Endothelial cell of umbilical vein (primary cell): Measurements from ENCODE around the gene REEP2. TPM values are rescaled to one million over a fixed set of nuclear protein-coding genes. Genes with fewer than 3 reads are reported as not detected.

Source experiments
- BruUV-seq: library from RNA; stranded (reverse); fragments of 400-500 nt; replicated peaks from 2 replicates; lab custom pipeline; 2021; lab: Mats Ljungman, UMichigan
- CTCF ChIA-PET: fragments of 300-600, 350-600 bp; sonication (Branson Sonifier 250); formaldehyde crosslinking; loops from one replicate; lab custom pipeline; 2021; ENCODE audit warnings: antibody characterized with exemption, inconsistent platforms; lab: Charles Lee
- POLR2A ChIA-PET: fragments of 300-600, 350-600 bp; sonication (Branson Sonifier 250); formaldehyde crosslinking; loops from one replicate; lab custom pipeline; 2021; ENCODE audit warnings: antibody characterized with exemption, inconsistent platforms; lab: Charles Lee
- DNase-seq: peaks from one replicate; pipeline ENCODE4 v3.0.0-alpha.2; 2011; ENCODE audit warnings: low read depth, low spot score
- FAIRE-seq: peaks from 2 replicates; lab custom pipeline; 2011; peaks lifted over from hg19 to GRCh38; lab: Jason Lieb, UNC
- H2AFZ ChIP-seq: 2 replicates; pipeline ENCODE4 v1.6.0; 2012; ENCODE audit warnings: low read depth, low read length, control low read depth, inconsistent platforms
- H3K27ac ChIP-seq: 2 replicates; pipeline ENCODE4 v1.5.1; 2011; ENCODE audit warnings: low read depth, mild to moderate bottlenecking, control low read depth, low read length, moderate library complexity; ENCODE audit not compliant: insufficient read depth
- H3K27me3 ChIP-seq, 2 experiments: 2 replicates each; pipeline versions ENCODE4 v1.6.0 to v1.6.1; 2011; ENCODE audit warnings: low read length in 2 of 2, mixed read lengths in 1 of 2; ENCODE audit not compliant: control insufficient read depth in 2 of 2, insufficient read depth in 2 of 2
- H3K36me3 ChIP-seq, 2 experiments: 2 replicates in 1 of 2; 3 replicates in 1 of 2; pipeline ENCODE4 v1.5.1; 2011; ENCODE audit warnings: low read length in 2 of 2, mild to moderate bottlenecking in 1 of 2, moderate library complexity in 1 of 2; ENCODE audit not compliant: control insufficient read depth in 2 of 2, insufficient read depth in 2 of 2; ENCODE audit errors: extremely low read depth in 1 of 2
- H3K4me1 ChIP-seq: 3 replicates; pipeline ENCODE4 v1.5.1; 2011; ENCODE audit warnings: mild to moderate bottlenecking, low read length; ENCODE audit not compliant: control insufficient read depth, insufficient read depth; ENCODE audit errors: extremely low read depth
- H3K4me2 ChIP-seq: 2 replicates; pipeline ENCODE4 v1.6.1; 2011; ENCODE audit warnings: low read length, control low read depth, mixed read lengths; ENCODE audit not compliant: insufficient read depth
- H3K4me3 ChIP-seq, 3 experiments: fragments of 200-600 bp in 1 of 3; sonication (generic), shearing (Covaris generic) in 1 of 3; replicated peaks in 1 of 3; 2 replicates each; pipeline ENCODE4 v1.5.1; 2011 to 2016; ENCODE audit warnings: control low read depth in 3 of 3, low read length in 3 of 3, mild to moderate bottlenecking in 2 of 3, inconsistent platforms in 1 of 3, low read depth in 1 of 3, moderate library complexity in 1 of 3; ENCODE audit not compliant: insufficient read depth in 1 of 3
- H3K79me2 ChIP-seq: 2 replicates; pipeline ENCODE4 v1.6.0; 2012; ENCODE audit warnings: low read length, inconsistent platforms; ENCODE audit not compliant: control insufficient read depth, insufficient read depth
- H3K9ac ChIP-seq: replicated peaks from 2 replicates; pipeline ENCODE3; 2011; ENCODE audit warnings: low read length, control low read depth; ENCODE audit not compliant: insufficient read depth; ENCODE audit errors: extremely low read depth
- H3K9me1 ChIP-seq: replicated peaks from 3 replicates; pipeline ENCODE4 v1.6.0; 2011; ENCODE audit warnings: mild to moderate bottlenecking, low read length; ENCODE audit not compliant: control insufficient read depth, insufficient read depth; ENCODE audit errors: extremely low read depth
- H3K9me3 ChIP-seq: replicated peaks from 2 replicates; pipeline ENCODE4 v1.5.1; 2012; ENCODE audit warnings: low read length, inconsistent platforms; ENCODE audit not compliant: control insufficient read depth, insufficient read depth
- H4K20me1 ChIP-seq: replicated peaks from 2 replicates; pipeline ENCODE3; 2011; ENCODE audit warnings: mild to moderate bottlenecking, low read length; ENCODE audit not compliant: control insufficient read depth, insufficient read depth; ENCODE audit errors: extremely low read depth
- EZH2 ChIP-seq: IDR thresholded peaks from 2 replicates; pipeline ENCODE4 v1.6.1; 2012; ENCODE audit warnings: borderline replicate concordance, low read depth, mild to moderate bottlenecking, moderate library complexity, low read length, inconsistent platforms; ENCODE audit not compliant: severe bottlenecking
- FOS ChIP-seq: IDR thresholded peaks from 2 replicates; pipeline ENCODE4 v1.6.1; 2011; ENCODE audit warnings: mild to moderate bottlenecking, low read length, moderate library complexity, borderline replicate concordance; ENCODE audit not compliant: insufficient read depth
- GATA2 ChIP-seq: IDR thresholded peaks from 2 replicates; pipeline ENCODE4 v1.7.0; 2011; ENCODE audit warnings: low read depth, mild to moderate bottlenecking, moderate library complexity, mixed read lengths, low read length; ENCODE audit not compliant: insufficient read length, insufficient read depth
- POLR2AphosphoS5 ChIP-seq: IDR thresholded peaks from 2 replicates; pipeline ENCODE4 v1.6.1; 2012; ENCODE audit warnings: low read depth, mild to moderate bottlenecking, control low read depth, low read length, moderate library complexity; ENCODE audit not compliant: insufficient read depth
- dilution Hi-C: fragments of 300-500 bp; cut with MboI; formaldehyde crosslinking; loops from one replicate; pipeline ENCODE4 v1.15.0; 2019; ENCODE audit warnings: low sequenced_read_pairs; ENCODE audit not compliant: extremely low pct_ligation_motif_present
- intact Hi-C: fragments of 100-400 bp; cut with micrococcal nuclease; formaldehyde crosslinking; loops from one replicate; pipeline ENCODE4 v1.10.0; 2022
- polyA plus RNA-seq, 4 experiments: library from polyadenylated mRNA; depleted of rRNA in 3 of 4; stranded (reverse) in 3 of 4; unstranded in 1 of 4; fragments of >200 nt; gene quantifications; 2 replicates each; pipeline versions ENCODE4 v1.2.1 to v1.2.3, GENCODE V29; 2011 to 2012; ENCODE audit warnings: missing spikeins in 1 of 4
- total RNA-seq: library from RNA; stranded (reverse); gene quantifications from 2 replicates; pipeline ENCODE4 v1.2.3, GENCODE V29; 2021
- TF ChIP-seq, protein P1 (sequence below): IDR thresholded peaks from 2 replicates; pipeline ENCODE4 v1.6.1; 2011; ENCODE audit not compliant: insufficient read depth, insufficient read length

REEP2 gene
- total and polyA plus RNA-seq, 2 donors (not counting 3 experiments of a cell fraction or from before 2014, with no cell fraction given): 4.0 to 4.8 TPM

DNA sequence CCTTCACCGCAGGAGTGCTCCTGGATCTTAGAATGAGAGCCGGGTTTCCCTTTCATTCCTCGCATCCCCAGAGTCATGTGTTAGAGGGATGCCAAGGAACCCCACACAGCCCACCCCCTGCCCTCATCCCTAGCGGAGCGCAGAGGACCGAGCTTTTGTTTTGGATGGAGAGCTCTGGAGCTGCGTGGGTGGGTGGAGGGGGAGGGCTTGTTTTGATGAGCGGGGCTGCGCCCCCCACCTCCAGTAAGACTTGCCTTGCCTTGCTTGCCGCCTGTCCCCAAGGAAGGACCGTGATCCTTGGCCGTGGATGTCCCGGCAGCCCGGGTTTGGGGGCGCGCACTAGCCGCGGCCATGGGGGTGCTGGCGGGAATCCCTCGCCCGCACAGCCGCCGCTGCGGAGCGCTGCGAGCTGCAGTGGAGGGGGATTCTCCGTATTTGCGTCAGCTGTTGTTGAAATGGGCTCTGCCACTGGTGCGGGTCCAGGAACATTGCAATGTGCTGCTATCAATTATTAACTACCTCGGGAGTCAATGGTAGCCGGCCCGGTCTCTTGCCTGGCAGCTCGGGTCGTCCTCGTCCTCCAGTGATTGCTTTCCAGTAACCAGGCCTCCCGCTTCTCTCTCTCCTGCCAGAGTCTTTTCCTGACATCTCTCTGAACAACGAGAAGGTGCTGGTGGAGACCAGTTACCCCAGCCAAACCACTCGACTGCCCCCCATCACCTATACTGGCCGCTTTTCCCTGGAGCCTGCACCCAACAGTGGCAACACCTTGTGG is 27.5 kb downstream of the REEP2 start:
- Histone ChIP-seq H2AFZ (peak overlapping the region; percentile 28), H3K9me1 (no peaks in the 10 kb centered on the region), H3K79me2 (peaks cover 5% of the 10 kb centered on the region), H3K9ac (peak overlapping the region; percentile 0), H3K4me1 (peaks cover 16% of the 10 kb centered on the region), H3K4me3 (peak overlapping the region; percentile 62 to 84 (median 69)), H3K9me3 (no peaks in the 10 kb centered on the region), H3K4me2 (peak overlapping the region; percentile 77), H3K27ac (no peak overlapping the region), H3K27me3 (no peaks in the 10 kb centered on the region), H3K36me3 (peaks cover 0 to 3% of the 10 kb centered on the region in 2 experiments), H4K20me1 (no peaks in the 10 kb centered on the region)
- dilution Hi-C loops: no loop called here
- ChIA-PET POLR2A (interaction anchor here (0.7 to 1.3 kb wide), 2 partner anchors 38 to 77 kb away, joined by 3 to 5 read pairs; partner anchors contain the start of gene ETF1), CTCF (interaction anchor here (1.3 to 5.0 kb wide), 5 partner anchors 9 to 37 kb away, joined by 4 to 70 read pairs (median 18); no protein-coding TSS in a partner anchor)
- FAIRE-seq (peak; percentile 18), DNase-seq (peak; percentile 1)
- TF ChIP-seq, protein P1, sequence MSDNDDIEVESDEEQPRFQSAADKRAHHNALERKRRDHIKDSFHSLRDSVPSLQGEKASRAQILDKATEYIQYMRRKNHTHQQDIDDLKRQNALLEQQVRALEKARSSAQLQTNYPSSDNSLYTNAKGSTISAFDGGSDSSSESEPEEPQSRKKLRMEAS: no peak
- no peak for TF ChIP-seq POLR2AphosphoS5
- no peak for TF ChIP-seq FOS
- no peak for TF ChIP-seq EZH2
- no peak for TF ChIP-seq GATA2
- intact Hi-C loops: no loop called here
- no TSS peak for BruUV-seq
